Natural killer cell (primary cell): ENCODE data around the gene IFITM10. TPM values are rescaled to one million over a fixed set of nuclear protein-coding genes. Genes with fewer than 3 reads are reported as not detected.

Source experiments
- ATAC-seq, 3 donors: fragments of 150-1000 bp in 2 of 3; fragments of 200-7000 bp in 1 of 3; cut with Tn5 transposase; 1 replicate in 1 of 3; 2 replicates in 2 of 3; pipeline ENCODE4 v1.10.0; 2021; ENCODE audit warnings: mild to moderate bottlenecking in 2 of 3, moderate library complexity in 2 of 3
- DNase-seq, 2 donors: peaks; one replicate each; pipeline versions ENCODE4 v3.0.0 to v3.0.0-alpha.2; 2013 to 2021; ENCODE audit warnings: mixed read lengths in 1 of 2
- H3K27ac ChIP-seq: one replicate; pipeline ENCODE4 v1.5.1; 2013; ENCODE audit warnings: mild to moderate bottlenecking, low read length
- H3K27me3 ChIP-seq: one replicate; pipeline ENCODE4 v1.6.1; 2013; ENCODE audit warnings: low read length; ENCODE audit not compliant: control insufficient read depth, insufficient read depth
- H3K36me3 ChIP-seq: one replicate; pipeline ENCODE4 v1.6.1; 2013; ENCODE audit warnings: low read length; ENCODE audit not compliant: control insufficient read depth, insufficient read depth
- H3K4me1 ChIP-seq: one replicate; pipeline ENCODE4 v1.6.1; 2013; ENCODE audit warnings: low read length; ENCODE audit not compliant: control insufficient read depth, insufficient read depth
- H3K4me3 ChIP-seq: one replicate; pipeline ENCODE4 v1.5.1; 2013; ENCODE audit warnings: low read length
- H3K9me3 ChIP-seq: one replicate; pipeline ENCODE4 v1.6.1; 2013; ENCODE audit warnings: low read length; ENCODE audit not compliant: control insufficient read depth, insufficient read depth
- H3K27ac Mint-ChIP-seq, 2 donors: one replicate each; pipeline ENCODE4 v1.8.0; 2022; ENCODE audit warnings: mild to moderate bottlenecking in 2 of 2, mixed read lengths in 2 of 2, moderate library complexity in 1 of 2
- H3K27me3 Mint-ChIP-seq, 2 donors: one replicate each; pipeline ENCODE4 v1.8.0; 2022; ENCODE audit warnings: low read depth in 2 of 2, mixed read lengths in 2 of 2
- H3K36me3 Mint-ChIP-seq: one replicate; pipeline ENCODE4 v1.8.0; 2022; ENCODE audit warnings: mixed read lengths
- H3K4me1 Mint-ChIP-seq, 2 donors: one replicate each; pipeline ENCODE4 v1.8.0; 2022; ENCODE audit warnings: mixed read lengths in 2 of 2
- H3K4me3 Mint-ChIP-seq: one replicate; pipeline ENCODE4 v1.8.0; 2022; ENCODE audit warnings: mild to moderate bottlenecking, moderate library complexity, mixed read lengths
- H3K9me3 Mint-ChIP-seq, 2 donors: one replicate each; pipeline ENCODE4 v1.8.0; 2022; ENCODE audit warnings: mixed read lengths in 2 of 2
- CTCF ChIP-seq: fragments of 200-600 bp; IDR thresholded peaks from one replicate; pipeline ENCODE4 v1.8.0; 2022; ENCODE audit warnings: antibody characterized with exemption
- WGBS: methylation state at CpG from one replicate; pipeline ENCODE4 v1.1.7; 2013; ENCODE audit warnings: missing lambda C conversion rate; ENCODE audit not compliant: insufficient coverage; 5-methylcytosine and 5-hydroxymethylcytosine counted together
- intact Hi-C: fragments of 100-400 bp; cut with micrococcal nuclease; formaldehyde crosslinking; loops from one replicate; pipeline ENCODE4 v1.14.2; 2022
- total RNA-seq, 4 donors: library from RNA; stranded (reverse); fragments of 120-200 nt in 1 of 4; gene quantifications; one replicate each; pipeline versions ENCODE4 v1.2.3 to v1.2.4, GENCODE V29; 2013 to 2022

Gene IFITM10
- total RNA-seq, 3 donors from 2014 or later (not counting 1 experiment from before 2014, with no cell fraction given), result 5.5 to 8.1 (median 6.5) TPM

- Mint-ChIP-seq H3K4me1 (peaks cover 40 to 48% of the 10 kb centered on the region in 2 donors), H3K9me3 (no peaks in the 10 kb centered on the region), H3K4me3 (no peak overlapping the region), H3K36me3 (no peaks in the 10 kb centered on the region), H3K27me3 (peaks cover 12 to 28% of the 10 kb centered on the region in 2 donors), H3K27ac (no peak overlapping the region)
- TF ChIP-seq CTCF, result no peak
- Histone ChIP-seq H3K27ac (no peak overlapping the region), H3K27me3 (no peaks in the 10 kb centered on the region), H3K9me3 (no peaks in the 10 kb centered on the region), H3K4me3 (no peak overlapping the region), H3K36me3 (no peaks in the 10 kb centered on the region), H3K4me1 (peaks cover 23% of the 10 kb centered on the region)
- ATAC-seq, result no peak
- intact Hi-C loops, result no loop called here
- WGBS, result 87% methylated on average over 9 of the region's 9 CpGs
- no peak for DNase-seq
These were observed 22.5 kb downstream of the IFITM10 start for GRCh38 chr11:1727861-1728260.

DNA sequence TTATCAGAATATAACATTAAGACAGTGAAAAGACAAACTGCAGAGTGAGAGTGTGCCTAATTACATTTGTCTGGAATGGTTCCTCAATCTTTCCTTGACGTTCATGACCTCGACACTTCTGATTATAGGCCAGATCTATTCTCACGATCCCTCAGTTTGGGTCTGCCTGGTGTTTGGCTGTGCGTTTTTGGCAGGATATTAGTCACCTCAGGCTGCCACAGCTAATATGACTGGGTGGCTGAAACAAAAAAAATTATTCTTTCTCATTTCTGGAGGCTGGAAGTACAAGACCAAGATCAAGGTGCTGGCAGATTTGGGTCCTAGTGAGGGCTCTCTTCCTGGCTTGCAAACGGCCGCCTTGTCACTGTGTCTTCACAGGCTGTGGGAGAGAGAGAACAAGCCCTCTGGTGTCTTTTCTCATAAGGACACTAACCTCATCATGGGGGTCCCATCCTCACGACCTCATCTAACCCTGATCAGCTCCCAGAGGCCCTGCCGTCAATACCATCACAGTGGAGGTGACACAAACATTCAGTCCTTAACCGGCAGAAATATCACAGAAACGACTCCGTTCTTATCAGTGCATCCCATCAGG, 23.2 kb downstream of the IFITM10 start:
- Histone ChIP-seq H3K9me3 (no peaks in the 10 kb centered on the region), H3K4me3 (no peak overlapping the region), H3K27ac (no peak overlapping the region), H3K27me3 (no peaks in the 10 kb centered on the region), H3K36me3 (no peaks in the 10 kb centered on the region), H3K4me1 (peaks cover 23% of the 10 kb centered on the region)
- Mint-ChIP-seq H3K9me3 (no peaks in the 10 kb centered on the region), H3K27me3 (peaks cover 11 to 28% of the 10 kb centered on the region in 2 donors), H3K27ac (no peak overlapping the region), H3K36me3 (no peaks in the 10 kb centered on the region), H3K4me3 (no peak overlapping the region), H3K4me1 (peaks cover 40 to 48% of the 10 kb centered on the region in 2 donors)
- intact Hi-C loops, result no loop called here
- ATAC-seq, result no peak
- no peak for DNase-seq
- TF ChIP-seq CTCF, result no peak
- WGBS, result 66% methylated on average over 11 of the region's 11 CpGs

GRCh38 chr11:1719781-1720180, 30.6 kb downstream of the IFITM10 start:
- no peak overlapping the region for H3K27ac Mint-ChIP-seq
- ATAC-seq, result no peak
- peaks cover 0 to 4% of the 10 kb centered on the region in 2 donors for H3K27me3 Mint-ChIP-seq
- Histone ChIP-seq H3K27ac (no peak overlapping the region), H3K4me3 (no peak overlapping the region), H3K27me3 (no peaks in the 10 kb centered on the region), H3K36me3 (no peaks in the 10 kb centered on the region), H3K4me1 (no peaks in the 10 kb centered on the region), H3K9me3 (no peaks in the 10 kb centered on the region)
- DNase-seq, result no peak
- H3K4me1 Mint-ChIP-seq, result no peaks in the 10 kb centered on the region
- no peak for TF ChIP-seq CTCF
- 92% methylated on average over 4 of the region's 8 CpGs for WGBS
- H3K4me3 Mint-ChIP-seq, result no peak overlapping the region
- H3K36me3 Mint-ChIP-seq, result no peaks in the 10 kb centered on the region
- intact Hi-C loops, result no loop called here
- H3K9me3 Mint-ChIP-seq, result no peaks in the 10 kb centered on the region

DNA sequence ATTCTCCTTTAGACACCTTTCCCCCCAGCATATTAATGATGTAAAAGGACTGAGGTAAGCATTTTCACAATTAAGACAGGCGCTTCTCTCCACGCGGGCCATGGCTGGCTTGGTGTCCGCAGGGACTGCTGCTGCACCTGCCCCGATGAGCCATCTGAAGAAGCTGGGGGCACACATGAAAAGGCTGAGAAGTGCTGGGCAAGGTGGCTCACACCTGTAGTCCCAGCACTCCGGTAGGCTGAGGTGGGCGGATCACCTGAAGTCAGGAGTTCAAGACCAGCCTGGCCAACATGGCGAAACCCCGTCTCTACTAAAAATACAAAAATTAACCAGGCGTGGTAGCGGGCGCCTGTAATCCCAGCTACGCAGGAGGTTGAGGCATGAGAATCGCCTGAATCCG, 32.1 kb downstream of the IFITM10 start:
- WGBS, result 95% methylated on average over 15 of the region's 15 CpGs
- peaks cover 0 to 4% of the 10 kb centered on the region in 2 donors for H3K27me3 Mint-ChIP-seq
- no peaks in the 10 kb centered on the region for H3K4me1 Mint-ChIP-seq
- H3K4me3 Mint-ChIP-seq, result no peak overlapping the region
- Histone ChIP-seq H3K27ac (no peak overlapping the region), H3K9me3 (no peaks in the 10 kb centered on the region), H3K36me3 (no peaks in the 10 kb centered on the region), H3K27me3 (no peaks in the 10 kb centered on the region), H3K4me3 (no peak overlapping the region), H3K4me1 (no peaks in the 10 kb centered on the region)
- ATAC-seq, result no peak
- intact Hi-C loops, result no loop called here
- no peak for DNase-seq
- no peak overlapping the region for H3K27ac Mint-ChIP-seq
- no peak for TF ChIP-seq CTCF
- no peaks in the 10 kb centered on the region for H3K9me3 Mint-ChIP-seq
- no peaks in the 10 kb centered on the region for H3K36me3 Mint-ChIP-seq
